ENCODE data around the gene IL12B. TPM values are rescaled to one million over a fixed set of nuclear protein-coding genes. Genes with fewer than 3 reads are reported as not detected.
A peak's percentile ranks its signal among the peaks of the same experiment; 100 is the strongest.
"Not testable (repeated sequence)": the region's sequence is repeated elsewhere in the genome, so short reads cannot be mapped to it uniquely, and the experiment has no call there.

Gene IL12B
- total RNA-seq, 1 experiment from 2014 or later, result not detected

DNA sequence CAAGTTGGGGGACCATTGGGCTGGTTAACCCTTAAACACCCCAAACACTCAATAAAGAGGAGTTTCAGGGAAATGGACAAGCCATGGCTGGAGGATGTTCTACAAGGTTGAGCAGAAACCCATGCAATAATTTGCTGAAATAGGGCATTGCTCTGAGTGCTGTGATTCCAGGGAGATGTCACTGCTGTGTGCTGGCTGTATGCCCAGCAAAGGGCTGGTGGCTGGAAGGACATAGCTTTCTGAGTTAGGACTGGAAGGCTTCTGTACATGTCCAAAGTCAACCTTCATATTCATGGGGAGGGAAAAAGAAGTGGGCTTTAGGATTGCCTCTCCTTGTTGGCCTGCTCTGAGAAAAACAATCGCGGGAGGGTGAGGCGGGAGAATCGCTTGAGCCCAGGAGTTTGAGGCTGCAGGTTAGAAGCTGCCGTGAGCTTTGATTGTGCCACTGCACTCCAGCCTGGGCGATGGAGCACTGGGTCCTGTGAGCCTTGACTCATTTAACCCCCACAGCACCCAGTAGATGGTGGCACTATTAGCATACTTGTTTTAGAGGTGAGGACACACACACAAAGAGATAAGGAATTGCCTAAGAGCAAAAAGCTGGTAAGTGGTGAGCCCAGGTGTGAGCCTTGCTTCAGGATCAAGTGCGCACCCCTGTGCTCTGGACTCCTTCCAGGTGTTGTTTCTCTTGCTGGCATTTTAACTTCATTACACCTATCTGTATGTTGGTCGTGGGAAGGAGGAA is 20.4 kb downstream of the IL12B start:
- DNase-seq (ENCODE audit: low read depth), result no peak
- in situ Hi-C loops (cut with HindIII; ENCODE audit: low pct_unique_long_range_greater_than_20kb, low sequenced_read_pairs), result no loop called here

DNA sequence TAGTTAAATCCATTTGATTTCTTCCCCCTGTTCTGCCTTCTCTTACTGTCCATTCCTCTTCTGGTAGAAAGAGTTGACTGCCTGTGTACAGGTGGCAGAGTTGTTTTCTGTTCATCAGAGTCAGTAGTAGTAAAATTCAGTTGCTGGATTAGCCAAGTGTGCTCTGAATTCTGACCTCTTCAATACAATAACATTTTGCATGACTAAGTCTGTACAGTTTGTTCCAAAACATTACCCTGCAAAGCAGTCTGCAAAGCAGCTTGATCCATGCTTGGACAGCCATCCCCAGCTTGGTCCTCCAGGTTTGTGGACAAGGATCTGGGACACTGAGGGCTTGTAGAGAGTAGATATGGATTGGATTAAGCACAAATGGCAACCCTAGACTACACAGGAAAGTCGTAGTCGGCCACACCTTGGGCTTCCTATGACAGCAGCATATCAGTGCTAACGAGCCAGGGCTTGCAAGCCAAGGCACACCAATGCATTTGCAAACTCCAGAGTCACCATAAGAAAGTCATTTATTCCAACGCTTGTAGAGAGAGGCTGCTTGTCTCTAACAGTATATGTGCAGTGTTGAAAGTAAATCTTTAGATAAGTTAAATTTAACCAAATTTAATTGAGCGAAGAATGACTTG is 25.2 kb downstream of the IL12B start:
- peak; percentile 30 for DNase-seq (ENCODE audit: low read depth)
- in situ Hi-C loops (cut with HindIII; ENCODE audit: low pct_unique_long_range_greater_than_20kb, low sequenced_read_pairs), result no loop called here

DNA sequence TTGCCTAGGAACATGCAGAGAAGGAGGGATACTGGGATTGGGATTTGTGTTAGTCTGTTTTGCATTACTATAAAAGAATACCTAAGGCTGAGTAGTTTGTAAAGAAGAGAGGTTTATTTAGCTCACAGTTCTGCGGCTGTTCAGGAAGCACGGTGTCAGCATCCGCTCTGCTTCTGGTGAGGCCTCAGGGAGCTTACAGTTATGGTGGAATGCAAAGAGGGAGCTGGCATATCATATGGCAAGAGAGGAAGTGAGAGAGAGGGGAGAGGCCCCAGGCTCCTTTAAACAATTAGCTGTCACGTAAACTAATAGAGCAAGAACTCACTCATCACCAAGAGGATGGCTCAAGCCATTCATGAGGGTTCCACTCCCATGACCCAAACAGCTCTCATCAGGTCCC is 27.0 kb downstream of the IL12B start:
- in situ Hi-C loops (cut with HindIII; ENCODE audit: low pct_unique_long_range_greater_than_20kb, low sequenced_read_pairs), result no loop called here
- DNase-seq (ENCODE audit: low read depth), result no peak

DNA sequence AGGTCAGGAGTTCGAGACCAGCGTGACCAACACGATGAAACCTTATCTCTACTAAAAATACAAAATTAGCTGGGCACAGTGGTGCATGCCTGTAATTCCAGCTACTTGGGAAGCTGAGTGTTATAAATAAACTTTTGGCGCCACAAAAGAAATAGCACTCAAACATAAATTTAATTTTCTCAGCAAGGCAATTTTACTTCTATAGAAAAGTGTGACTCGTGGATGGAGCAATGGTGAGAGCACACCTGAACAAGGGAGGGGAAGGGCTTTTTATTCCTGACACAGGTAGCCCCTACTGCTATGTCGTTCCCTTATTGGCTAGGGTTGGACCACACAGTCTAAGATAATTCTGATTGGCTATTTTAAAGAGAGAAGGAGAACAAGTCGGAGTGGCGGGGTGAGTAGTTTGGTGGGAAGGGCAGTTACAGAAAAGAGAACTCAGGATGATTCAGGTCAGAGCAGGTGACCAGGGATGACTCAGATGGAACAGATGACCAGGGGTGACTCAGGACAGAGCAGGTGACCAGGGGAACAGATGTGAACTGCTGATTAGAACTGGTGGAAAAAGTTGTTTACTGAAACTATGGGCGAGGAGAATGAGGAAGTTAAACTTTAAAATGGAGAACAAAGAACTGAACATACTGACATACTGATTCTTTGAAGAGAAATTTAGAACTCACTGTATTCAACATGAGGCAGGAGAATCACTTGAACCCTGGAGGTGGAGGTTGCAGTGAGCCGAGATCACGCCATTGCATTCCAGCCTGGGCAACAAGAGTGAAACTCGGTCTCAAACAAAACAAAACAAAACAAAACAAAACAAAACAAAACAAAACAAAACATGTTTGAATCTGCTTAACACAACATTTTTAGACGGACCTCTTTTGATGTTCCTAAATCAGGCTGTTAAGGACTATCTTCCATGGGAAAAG is 28.1 kb downstream of the IL12B start:
- peak; percentile 89 for DNase-seq (ENCODE audit: low read depth)
- in situ Hi-C loops (cut with HindIII; ENCODE audit: low pct_unique_long_range_greater_than_20kb, low sequenced_read_pairs), result not testable (repeated sequence)

DNA sequence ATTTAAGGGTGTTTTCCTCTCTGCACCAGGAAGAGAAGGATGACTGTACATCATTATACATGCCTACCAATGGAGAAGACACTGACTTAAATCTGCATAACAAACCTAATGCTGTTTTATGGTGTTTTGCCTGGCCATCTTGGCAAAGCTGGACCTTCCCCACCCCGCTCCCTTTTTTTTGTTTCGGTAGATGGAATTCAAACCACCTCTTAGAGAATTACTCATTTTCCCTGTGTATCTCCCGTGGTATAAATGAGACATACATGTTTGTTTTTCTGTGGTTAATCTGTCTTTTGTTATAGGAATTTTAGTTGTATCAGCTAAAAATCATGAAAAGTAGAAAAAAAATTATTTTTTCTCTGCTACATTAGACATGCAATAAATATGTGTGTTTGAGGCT is 28.8 kb downstream of the IL12B start:
- in situ Hi-C loops (cut with HindIII; ENCODE audit: low pct_unique_long_range_greater_than_20kb, low sequenced_read_pairs), result no loop called here
- DNase-seq (ENCODE audit: low read depth), result no peak

DNA sequence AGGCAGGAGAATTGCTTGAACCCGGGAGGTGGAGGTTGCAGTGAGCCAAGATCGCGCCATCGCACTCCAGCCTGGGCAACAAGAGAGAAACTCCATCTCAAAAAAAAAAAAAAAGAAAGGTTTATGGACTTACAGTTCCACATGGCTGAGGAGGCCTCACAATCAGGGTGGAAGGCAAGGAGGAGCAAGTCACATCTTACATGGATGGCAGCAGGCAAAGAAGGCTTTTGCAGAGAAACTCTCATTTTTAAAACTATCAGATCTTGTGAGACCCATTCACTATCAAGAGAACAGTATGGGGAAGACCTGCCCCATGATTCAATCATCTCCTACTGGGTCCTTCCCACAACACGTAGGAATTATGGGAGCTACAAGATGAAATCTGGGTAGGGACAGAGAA is 33.0 kb downstream of the IL12B start:
- DNase-seq (ENCODE audit: low read depth); in situ Hi-C loops (cut with HindIII; ENCODE audit: low pct_unique_long_range_greater_than_20kb, low sequenced_read_pairs): not testable (repeated sequence)

DNA sequence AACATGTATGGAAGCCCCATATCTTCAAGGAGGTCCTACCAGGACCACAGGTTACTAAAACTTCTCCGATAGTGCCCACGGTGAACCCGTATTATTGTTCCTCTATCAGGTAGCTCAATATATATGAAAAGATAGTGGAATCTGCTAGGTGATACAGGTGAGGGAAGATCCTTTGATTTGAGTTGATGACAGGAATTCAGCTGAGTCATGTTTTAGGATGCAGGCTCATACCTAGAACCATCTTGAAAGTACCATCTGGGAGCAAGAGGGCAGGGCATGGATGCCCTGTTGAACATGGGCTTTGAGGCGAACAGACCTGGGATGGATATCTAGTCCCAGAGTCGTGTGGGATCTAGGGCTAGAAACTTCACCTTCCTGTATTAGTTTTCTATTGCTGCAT is 35.4 kb downstream of the IL12B start:
- in situ Hi-C loops (cut with HindIII; ENCODE audit: low pct_unique_long_range_greater_than_20kb, low sequenced_read_pairs), result no loop called here

DNA sequence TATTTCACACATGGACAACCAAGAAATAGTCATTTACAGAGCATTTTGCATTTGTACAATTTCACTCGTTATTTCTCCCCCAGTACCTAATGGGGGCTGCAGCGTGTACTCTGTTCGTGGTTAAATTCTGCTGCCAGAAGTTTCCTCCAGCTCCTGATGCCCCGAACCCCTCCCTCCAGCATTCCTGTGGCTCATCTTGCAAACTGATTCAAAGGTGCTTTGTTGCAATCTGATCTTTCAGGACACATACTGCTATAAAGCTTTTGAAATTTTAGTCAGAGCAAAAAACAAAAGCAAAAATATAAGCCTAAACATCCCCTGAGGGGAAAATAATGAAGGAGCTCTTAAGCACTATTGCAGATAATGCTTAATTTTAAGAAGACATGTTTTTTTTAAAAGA is 39.5 kb downstream of the IL12B start:
- DNase-seq (ENCODE audit: low read depth), result no peak
- in situ Hi-C loops (cut with HindIII; ENCODE audit: low pct_unique_long_range_greater_than_20kb, low sequenced_read_pairs), result no loop called here

More for the DNA sequence above, 35.4 kb downstream of the IL12B start:
- no peak for DNase-seq (ENCODE audit: low read depth)

DNA sequence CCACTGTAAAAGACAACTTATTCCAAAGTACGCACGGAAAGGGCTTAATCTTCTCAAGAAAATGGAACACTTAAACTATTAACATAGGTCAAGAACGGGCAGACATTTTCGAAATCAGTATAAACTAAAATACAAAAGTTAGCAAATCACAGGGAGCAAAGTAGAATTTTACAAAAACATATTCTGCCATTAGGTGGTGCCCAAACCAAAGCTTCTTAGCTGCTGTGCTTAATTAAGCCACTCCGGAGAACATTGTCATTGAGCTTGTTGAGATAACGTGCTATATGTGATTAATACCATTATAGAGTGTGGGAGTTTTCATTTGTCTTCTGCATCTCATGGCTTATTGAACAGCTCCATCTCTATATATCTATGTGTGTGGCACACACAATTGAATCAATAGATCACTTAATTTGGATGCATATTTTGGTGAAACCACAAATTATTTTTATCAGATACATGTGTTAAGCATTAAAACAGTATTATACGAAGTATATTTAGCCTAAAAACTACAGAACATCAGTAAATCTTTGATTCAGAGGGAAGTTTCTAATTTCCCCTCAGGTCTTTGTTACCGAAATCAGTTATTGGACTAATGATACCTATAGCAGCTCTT is 43.8 kb downstream of the IL12B start:
- peak; percentile 45 for DNase-seq (ENCODE audit: low read depth)
- in situ Hi-C loops (cut with HindIII; ENCODE audit: low pct_unique_long_range_greater_than_20kb, low sequenced_read_pairs), result no loop called here

DNA sequence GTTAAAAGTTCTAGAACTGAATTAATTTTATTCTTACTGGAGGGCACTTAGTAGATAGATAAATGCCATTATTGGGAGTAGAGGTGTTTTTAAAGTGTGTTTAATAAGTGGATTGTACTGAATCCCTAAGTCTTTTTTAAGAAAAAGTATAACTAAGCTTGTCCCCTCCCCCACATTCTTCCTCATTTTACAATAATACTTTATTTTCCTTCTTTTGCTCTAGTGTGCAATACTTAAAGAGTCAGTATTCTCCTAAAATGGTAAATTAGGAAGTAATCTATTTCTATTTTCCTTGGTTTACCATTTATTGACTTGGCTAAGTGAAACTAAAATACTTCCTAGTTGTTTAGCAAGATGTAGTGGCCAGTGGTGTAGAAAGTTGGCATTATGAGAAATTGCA is 55.6 kb downstream of the IL12B start:
- in situ Hi-C loops (cut with HindIII; ENCODE audit: low pct_unique_long_range_greater_than_20kb, low sequenced_read_pairs), result no loop called here
- DNase-seq (ENCODE audit: low read depth), result no peak

DNA sequence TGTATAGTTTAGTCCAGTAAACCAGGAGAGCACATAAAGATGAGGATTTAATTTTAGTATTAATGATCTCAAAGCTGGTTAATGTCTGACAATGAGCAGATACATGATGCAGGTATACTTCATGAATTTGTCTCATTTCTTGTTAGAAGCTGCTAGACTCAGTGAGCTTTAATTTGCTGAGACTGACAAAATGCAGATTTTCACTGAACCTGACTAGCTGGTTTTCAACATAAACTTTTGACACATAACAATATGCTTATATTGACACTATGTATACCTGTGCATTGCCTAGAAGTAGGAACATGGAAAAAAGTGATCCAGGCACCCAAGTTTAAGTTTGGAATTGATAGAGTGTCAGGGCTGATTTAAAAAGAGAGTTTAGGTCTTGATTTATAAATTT is 56.4 kb downstream of the IL12B start:
- in situ Hi-C loops (cut with HindIII; ENCODE audit: low pct_unique_long_range_greater_than_20kb, low sequenced_read_pairs), result no loop called here
- DNase-seq (ENCODE audit: low read depth), result no peak

DNA sequence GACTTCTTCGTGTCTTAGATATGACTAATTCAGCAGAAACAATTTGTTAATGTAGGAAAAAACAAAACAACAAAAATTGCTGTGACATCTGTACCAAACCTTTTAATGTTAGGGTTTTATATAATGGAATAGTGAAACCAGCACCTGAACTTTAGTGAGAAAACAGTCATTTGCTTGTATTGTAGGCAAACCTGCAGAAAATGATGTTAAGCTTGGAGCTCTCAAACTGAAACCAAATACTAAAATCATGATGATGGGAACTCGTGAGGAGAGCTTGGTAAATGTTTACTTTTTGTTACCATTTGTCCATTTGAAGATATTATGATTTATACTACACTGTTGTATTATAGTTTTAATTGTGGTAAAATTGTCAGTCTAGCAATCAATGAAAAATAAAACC is 60.6 kb downstream of the IL12B start:
- in situ Hi-C loops (cut with HindIII; ENCODE audit: low pct_unique_long_range_greater_than_20kb, low sequenced_read_pairs), result no loop called here
- no peak for DNase-seq (ENCODE audit: low read depth)

DNA sequence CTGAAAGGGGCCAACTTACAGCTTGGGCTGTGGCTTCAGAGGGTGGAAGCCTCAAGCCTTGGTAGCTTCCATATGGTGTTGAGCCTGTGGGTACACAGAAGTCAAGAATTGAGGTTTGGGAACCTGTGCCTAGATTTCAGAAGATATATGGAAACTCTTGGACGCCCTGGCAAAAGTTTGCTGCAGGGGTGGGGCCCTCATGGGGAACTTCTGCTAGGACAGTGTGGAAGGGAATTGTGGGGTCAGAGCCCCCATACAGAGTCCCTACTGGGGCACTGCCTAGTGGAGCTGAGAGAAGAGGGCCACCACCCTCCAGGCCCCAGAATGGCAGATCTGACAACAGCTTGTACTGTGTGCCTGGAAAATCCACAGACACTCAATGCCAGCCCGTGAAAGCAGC is 63.5 kb downstream of the IL12B start:
- in situ Hi-C loops (cut with HindIII; ENCODE audit: low pct_unique_long_range_greater_than_20kb, low sequenced_read_pairs); DNase-seq (ENCODE audit: low read depth): not testable (repeated sequence)

Other genes starting within 250 kb of the IL12B start
- 0.14 and 0.78 TPM in 2 replicates for gene EBF1, start 230.6 kb downstream of the IL12B start, total RNA-seq (2014; rRNA removed; shearing (Covaris generic); ENCODE audit: low replicate concordance)
- gene RNF145, start 120.9 kb downstream of the IL12B start, total RNA-seq (2014; rRNA removed; shearing (Covaris generic); ENCODE audit: low replicate concordance), result 35.6 and 44.7 TPM in 2 replicates
- gene UBLCP1, start 67.2 kb downstream of the IL12B start, total RNA-seq (2014; rRNA removed; shearing (Covaris generic); ENCODE audit: low replicate concordance), result 30.3 and 30.6 TPM in 2 replicates

All from Caki2 (cell line).